Measurements from ENCODE around the gene OR3A1.
"Not testable (repeated sequence)": the region's sequence is repeated elsewhere in the genome, so short reads cannot be mapped to it uniquely, and the experiment has no call there.

OR3A1 gene, protein sequence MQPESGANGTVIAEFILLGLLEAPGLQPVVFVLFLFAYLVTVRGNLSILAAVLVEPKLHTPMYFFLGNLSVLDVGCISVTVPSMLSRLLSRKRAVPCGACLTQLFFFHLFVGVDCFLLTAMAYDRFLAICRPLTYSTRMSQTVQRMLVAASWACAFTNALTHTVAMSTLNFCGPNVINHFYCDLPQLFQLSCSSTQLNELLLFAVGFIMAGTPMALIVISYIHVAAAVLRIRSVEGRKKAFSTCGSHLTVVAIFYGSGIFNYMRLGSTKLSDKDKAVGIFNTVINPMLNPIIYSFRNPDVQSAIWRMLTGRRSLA

DNA sequence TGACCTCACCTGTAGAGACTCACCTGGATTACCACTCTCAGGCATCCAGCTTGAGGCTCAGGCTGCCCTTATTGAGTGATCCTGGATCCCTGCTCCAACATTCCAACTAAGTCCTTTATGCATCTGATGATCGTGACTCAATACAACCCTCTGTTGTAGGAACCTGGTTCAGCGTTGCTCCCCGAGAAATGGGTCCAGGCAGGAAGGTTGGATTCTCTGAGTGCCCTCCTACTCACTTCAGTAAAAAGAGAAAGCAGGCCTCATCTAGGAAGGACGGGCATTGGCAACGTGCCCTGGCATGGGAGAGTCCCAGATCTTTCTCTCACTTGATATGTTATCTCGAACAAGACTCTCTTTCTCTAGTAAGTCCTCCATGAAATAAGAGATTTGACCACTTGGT is at the start of gene OR3A1:
Gene OR3A1, minus strand, starts transcription at position 101 of the 400 bp plus-strand sequence. CDS start 5,778 bp downstream, outside the sequence.
- DNase-seq, result no peak

DNA sequence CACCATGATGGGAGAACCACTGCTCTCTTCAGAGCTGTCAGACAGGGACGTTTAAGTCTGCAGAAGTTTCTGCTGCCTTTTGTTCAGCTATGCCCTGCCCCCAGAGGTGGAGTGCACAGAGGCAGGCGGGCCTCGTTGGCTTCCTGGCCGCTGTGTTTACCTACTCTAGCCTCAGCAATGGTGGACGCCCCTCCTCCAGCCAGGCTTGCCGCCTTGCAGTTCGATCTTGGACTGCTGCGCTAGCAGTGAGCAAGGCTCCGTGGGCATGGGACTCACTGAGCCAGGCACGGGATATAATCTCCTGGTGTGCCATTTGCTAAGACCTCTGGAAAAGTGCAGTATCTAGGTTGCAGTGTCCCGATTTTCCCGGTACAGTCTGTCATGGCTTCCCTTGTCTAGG is 44.6 kb upstream of the OR3A1 start:
- not testable (repeated sequence) for DNase-seq

DNA sequence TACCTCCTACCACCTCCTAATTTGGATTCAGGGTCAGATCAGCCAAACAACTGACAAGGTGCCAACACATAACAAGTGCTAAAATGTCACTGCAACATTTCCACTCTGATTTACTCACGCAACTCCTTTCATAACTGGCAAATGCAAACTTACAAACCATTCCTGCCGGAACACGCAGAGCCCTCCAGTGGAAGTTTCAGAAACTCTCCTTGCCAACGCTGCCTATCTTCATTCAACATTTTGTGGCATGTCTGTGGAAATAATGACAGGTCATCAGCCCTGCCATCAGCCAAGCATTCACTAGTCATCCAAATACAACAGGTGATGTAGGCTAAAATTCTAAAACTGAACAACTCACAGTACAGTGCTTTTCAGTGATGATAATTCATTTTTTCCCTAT is 37.7 kb upstream of the OR3A1 start:
- no peak for DNase-seq

DNA sequence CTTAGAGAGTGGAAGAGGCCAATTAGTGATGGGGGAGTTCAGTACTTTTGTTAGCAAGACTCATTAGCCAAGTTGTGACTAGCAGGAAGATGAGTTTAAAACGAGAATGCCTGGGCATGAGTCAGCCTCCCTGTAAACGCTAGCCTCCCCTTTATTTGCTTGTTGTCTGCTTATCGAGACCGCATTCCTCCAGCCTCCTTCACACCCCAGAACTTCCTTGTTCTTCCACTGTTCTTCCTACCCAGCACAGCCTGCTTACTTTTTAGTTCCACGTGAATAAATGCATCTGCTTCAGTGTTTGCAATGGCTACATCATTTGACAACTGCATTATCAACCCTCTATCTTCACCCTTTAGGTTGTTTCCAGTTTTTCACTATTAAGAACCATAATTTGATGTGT is 20.2 kb upstream of the OR3A1 start:
- no peak for DNase-seq

DNA sequence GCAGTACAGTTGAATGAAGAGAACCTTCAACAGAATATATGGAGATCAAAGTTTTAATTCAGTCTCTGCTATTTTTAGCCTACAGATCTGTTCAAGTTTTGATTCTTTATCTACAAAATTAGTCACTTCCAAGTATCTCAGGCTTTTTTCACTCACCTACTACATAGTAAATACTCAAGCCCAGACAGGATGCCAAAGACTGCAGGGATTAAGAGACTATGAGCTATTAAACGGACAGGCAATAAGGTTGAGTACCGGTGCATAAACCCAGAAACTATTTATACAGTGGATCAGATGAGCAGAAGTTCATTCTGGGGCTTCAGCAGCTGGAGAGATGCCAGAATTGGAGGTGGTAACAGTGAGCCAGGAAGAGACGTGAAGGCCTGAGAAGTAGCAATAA is 18.7 kb upstream of the OR3A1 start:
- no peak for DNase-seq

- no peak for DNase-seq
Measured at GRCh38 chr17:3308603-3309002, 10.4 kb upstream of the OR3A1 start.

GRCh38 chr17:3295632-3296031 is 2.5 kb downstream of the OR3A1 start:
- no peak for DNase-seq

DNA sequence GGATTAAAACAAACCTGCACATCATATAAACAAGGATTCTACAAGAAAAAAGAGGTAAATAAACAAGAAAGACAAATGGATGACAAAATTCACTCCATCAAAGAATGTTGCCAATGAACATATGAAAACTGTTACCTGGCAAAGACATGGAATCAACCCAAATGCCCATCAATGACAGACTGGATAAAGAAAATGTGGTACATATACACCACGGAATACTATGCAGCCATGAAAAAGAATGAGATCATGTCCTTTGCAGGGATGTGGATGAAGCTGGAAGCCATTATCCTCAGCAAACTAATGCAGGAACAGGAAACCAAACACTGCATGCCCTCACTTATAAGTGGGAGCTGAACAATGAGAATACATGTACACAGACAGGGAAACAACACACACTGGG is 4.6 kb downstream of the OR3A1 start:
- not testable (repeated sequence) for DNase-seq

- no peak for DNase-seq
Measured at GRCh38 chr17:3282901-3283300, 15.3 kb downstream of the OR3A1 start.

DNA sequence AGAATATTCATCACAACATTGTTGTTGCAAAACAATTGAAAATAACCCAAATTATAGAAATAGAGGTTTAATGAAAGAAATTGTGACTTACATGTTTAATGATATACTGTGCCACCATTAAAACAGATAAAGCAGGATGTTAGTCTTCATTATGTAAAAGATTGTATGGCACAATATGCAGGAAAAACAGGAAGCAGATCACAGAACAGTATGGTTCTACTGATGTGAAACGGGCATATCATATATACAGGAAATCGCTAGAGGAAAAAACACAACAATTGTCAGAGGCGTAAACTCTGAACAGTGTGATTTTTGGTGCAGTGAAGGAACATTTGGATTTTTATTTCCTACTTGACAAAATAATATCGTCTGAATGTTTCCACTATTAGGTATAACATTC is 22.0 kb downstream of the OR3A1 start:
- no peak for DNase-seq

GRCh38 chr17:3271072-3271848 is 26.9 kb downstream of the OR3A1 start:
- DNase-seq, result no peak

- DNase-seq, result no peak
Measured at GRCh38 chr17:3260600-3260999, 37.6 kb downstream of the OR3A1 start.

DNA sequence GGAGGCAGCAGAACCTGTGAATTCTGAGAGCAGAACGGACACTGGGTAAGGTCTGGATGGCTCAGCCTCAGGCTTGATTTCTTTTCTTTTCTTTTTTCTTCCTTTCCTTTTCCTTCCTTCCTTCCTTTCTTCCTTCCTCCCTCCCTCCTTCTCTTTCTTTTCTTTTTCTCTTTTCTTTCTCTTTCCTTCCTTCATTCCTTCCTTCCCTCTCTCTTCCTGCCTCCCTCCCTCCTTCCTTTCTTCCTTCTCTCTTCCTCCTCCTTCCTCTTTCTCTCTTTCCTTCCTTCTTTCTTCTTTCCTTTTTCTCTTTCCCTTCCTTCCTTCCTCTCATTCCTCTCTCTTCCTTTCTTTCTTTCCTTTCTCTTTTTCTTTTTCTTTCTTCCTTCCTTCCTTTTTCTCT is 38.0 kb downstream of the OR3A1 start:
- no peak for DNase-seq

- DNase-seq, result no peak
Measured at GRCh38 chr17:3256575-3256974, 41.6 kb downstream of the OR3A1 start.

DNA sequence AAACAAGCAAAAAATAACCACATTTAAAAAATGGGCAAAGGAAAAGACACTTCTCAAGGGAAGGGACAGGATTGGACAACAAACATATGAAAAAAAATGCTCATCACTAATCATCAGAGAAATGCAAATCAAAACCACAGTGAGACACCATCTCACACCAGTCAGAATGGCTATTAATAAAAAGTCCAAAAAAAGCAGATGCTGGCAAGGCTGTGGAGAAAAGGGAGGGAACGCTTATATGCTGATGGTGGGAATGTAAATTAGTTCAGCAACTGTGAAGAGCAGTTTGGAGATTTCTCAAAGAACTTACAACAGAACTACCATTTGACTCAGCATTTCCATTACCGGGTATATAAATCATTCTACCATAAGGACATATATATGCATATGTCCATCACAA is 49.1 kb downstream of the OR3A1 start:
- not testable (repeated sequence) for DNase-seq

- not testable (repeated sequence) for DNase-seq
Measured at GRCh38 chr17:3244841-3245240, 53.3 kb downstream of the OR3A1 start.

GRCh38 chr17:3241044-3241443 is 57.1 kb downstream of the OR3A1 start:
- not testable (repeated sequence) for DNase-seq

Measured in NCI-H2081 treated with DMSO at 0.1 percent for 48 hours (cell line).